Epithelial cell of proximal tubule (primary cell): Measurements from ENCODE around the gene ABLIM2. TPM values are rescaled to one million over a fixed set of nuclear protein-coding genes. Genes with fewer than 3 reads are reported as not detected.

ENCODE experiments used
- DNase-seq: peaks from one replicate; pipeline ENCODE4 v3.0.0-alpha.2; 2011; ENCODE audit warnings: low read depth
- H3K4me3 ChIP-seq: 2 replicates; pipeline ENCODE4 v1.5.1; 2011; ENCODE audit warnings: low read depth, mild to moderate bottlenecking, low read length
- CTCF ChIP-seq: conservative IDR thresholded peaks from 2 replicates; pipeline ENCODE4 v1.5.1; 2012; ENCODE audit warnings: low read depth, mild to moderate bottlenecking, low read length
- total RNA-seq: library from RNA; depleted of rRNA; stranded (reverse); fragments of >200 nt; gene quantifications from 2 replicates; pipeline ENCODE4 v1.2.3, GENCODE V29; 2015

The ABLIM2 gene
- total RNA-seq, 1 donor from 2014 or later, result 1.0 TPM

GRCh38 chr4:8156617-8157016 lies 2.0 kb downstream of the ABLIM2 start:
- TF ChIP-seq CTCF, result no peak
- H3K4me3 ChIP-seq, result no peak overlapping the region
- no peak for DNase-seq

GRCh38 chr4:8155660-8156421 lies 2.8 kb downstream of the ABLIM2 start:
- no peak for TF ChIP-seq CTCF
- no peak overlapping the region for H3K4me3 ChIP-seq
- DNase-seq, result no peak

GRCh38 chr4:8155048-8155447 lies 3.6 kb downstream of the ABLIM2 start:
- TF ChIP-seq CTCF, result no peak
- H3K4me3 ChIP-seq, result no peak overlapping the region
- no peak for DNase-seq

- no peak for TF ChIP-seq CTCF
Observed at GRCh38 chr4:8153441-8153840, 5.2 kb downstream of the ABLIM2 start.

GRCh38 chr4:8152865-8153257 lies 5.8 kb downstream of the ABLIM2 start:
- DNase-seq, result no peak
- TF ChIP-seq CTCF, result no peak
- no peak overlapping the region for H3K4me3 ChIP-seq

More at GRCh38 chr4:8153441-8153840, 5.2 kb downstream of the ABLIM2 start:
- DNase-seq, result no peak
- H3K4me3 ChIP-seq, result no peak overlapping the region

- DNase-seq, result no peak
- TF ChIP-seq CTCF, result no peak
- H3K4me3 ChIP-seq, result no peak overlapping the region
Observed at GRCh38 chr4:8152090-8152864, 6.3 kb downstream of the ABLIM2 start.
